IMR-90 (cell line): ENCODE data around the gene HAVCR2.

Experiments
- BHLHE40 ChIP-seq: fragments of 150-350 bp; IDR thresholded peaks from 2 replicates; pipeline ENCODE4 v1.6.1; 2016; ENCODE audit warnings: mild to moderate bottlenecking, low read depth, low read length
- CTCF ChIP-seq: conservative IDR thresholded peaks from 2 replicates; pipeline ENCODE4 v1.5.1; 2012; ENCODE audit warnings: mild to moderate bottlenecking, low read depth, low read length, improper control_type of control experiment
- ELK1 ChIP-seq: fragments of 150-350 bp; IDR thresholded peaks from 2 replicates; pipeline ENCODE4 v1.6.1; 2016; ENCODE audit warnings: low read depth, mild to moderate bottlenecking, low read length, moderate library complexity, borderline replicate concordance
- MXI1 ChIP-seq: IDR thresholded peaks from 2 replicates; pipeline ENCODE4 v1.6.1; 2012; ENCODE audit warnings: low read depth, mild to moderate bottlenecking, low read length, moderate library complexity, borderline replicate concordance
- USF2 ChIP-seq: fragments of 150-350 bp; IDR thresholded peaks from 2 replicates; pipeline ENCODE4 v1.6.1; 2017; ENCODE audit warnings: mild to moderate bottlenecking, antibody characterized with exemption, low read length, low read depth

- TF ChIP-seq USF2: no peak
- no peak for TF ChIP-seq CTCF
- TF ChIP-seq BHLHE40: no peak
- TF ChIP-seq ELK1: no peak
- TF ChIP-seq MXI1: no peak
These were observed 22.1 kb upstream of the HAVCR2 start for GRCh38 chr5:157130925-157131324.
